Measurements from ENCODE around the gene PDZD2.

DNA sequence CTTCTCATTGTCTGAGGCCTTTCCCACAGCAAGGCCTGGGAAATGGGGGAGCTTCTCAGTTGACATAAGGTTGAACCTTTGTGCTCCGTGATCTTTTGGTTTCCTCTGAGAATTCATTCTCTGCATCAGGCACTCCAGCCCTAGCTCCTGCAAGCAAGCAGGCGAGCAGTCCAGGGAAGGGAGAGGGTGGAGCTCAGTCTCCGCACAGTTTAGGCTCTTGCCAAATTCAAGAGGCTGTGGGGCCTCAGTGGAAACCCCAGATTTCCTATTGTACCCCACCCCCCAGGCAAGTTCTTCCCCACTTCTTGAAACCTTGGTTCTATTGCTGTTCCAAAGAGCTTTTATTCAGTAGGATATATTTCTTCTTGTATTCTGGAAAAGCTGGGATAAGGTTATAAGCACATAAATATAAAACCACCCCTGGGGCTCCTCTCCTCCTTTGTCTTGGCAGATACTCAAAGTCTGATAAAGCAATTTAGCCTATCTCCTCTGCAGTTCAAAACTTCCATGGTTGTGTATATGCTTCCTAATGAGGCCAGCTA lies 147.2 kb downstream of the PDZD2 start:
- no peak for TF ChIP-seq CTCF (IDR thresholded peaks at IDR 0.05)
- TF ChIP-seq EP300 (IDR thresholded peaks at IDR 0.05), result no peak
- no peak for TF ChIP-seq POLR2A (IDR thresholded peaks at IDR 0.05; ENCODE audit: low read depth)
- TF ChIP-seq POLR2AphosphoS5 (IDR thresholded peaks at IDR 0.05), result no peak

Data from esophagus muscularis mucosa (tissue), 4 donors.